GM21423 (cell line): ENCODE results near the gene TNFRSF18.

Experiments
- ATAC-seq: cut with Tn5 transposase; IDR thresholded peaks from one replicate; pipeline ENCODE4 v1.9.1; 2021; ENCODE audit warnings: mild to moderate bottlenecking, moderate library complexity; ENCODE audit not compliant: unreplicated experiment

TNFRSF18 gene

DNA sequence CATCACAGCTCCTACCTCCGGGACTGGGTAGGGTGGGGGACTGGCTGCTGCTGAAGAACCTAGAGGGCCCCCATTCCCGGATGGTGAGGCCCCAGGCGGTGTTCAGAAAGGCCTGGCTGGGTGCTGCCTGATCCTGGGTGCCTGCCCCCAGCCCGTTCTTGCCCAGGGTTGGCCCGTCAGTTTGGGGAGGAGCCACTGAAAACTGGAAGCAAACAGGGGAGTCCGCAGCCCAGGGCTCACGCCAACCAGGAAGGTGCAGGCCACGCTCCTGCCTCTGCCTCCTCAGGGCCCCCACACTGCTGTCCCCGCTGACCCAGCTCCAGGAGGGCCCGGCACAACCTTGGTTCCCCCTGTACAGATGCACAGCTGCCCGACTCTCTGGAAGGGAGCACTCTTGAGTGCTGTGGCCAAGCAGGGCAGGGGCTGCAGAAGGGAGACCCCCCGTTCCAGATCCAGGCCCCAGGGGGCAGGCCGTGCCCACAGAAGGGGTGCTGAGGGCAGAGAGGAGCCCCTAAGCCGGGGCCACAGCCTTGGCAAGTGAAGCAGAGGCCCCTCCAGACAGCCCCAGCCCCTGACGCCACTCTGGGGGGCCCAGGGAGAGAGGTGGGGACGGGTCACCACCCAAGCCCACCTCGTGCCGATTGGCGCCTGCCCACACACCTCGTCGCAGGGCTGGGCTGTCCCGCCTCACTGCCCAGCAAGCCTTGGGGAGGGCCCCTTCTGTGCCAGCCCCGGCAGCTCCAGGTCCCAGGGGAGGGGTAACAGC is 34.6 kb upstream of the TNFRSF18 start:
- no peak for ATAC-seq

DNA sequence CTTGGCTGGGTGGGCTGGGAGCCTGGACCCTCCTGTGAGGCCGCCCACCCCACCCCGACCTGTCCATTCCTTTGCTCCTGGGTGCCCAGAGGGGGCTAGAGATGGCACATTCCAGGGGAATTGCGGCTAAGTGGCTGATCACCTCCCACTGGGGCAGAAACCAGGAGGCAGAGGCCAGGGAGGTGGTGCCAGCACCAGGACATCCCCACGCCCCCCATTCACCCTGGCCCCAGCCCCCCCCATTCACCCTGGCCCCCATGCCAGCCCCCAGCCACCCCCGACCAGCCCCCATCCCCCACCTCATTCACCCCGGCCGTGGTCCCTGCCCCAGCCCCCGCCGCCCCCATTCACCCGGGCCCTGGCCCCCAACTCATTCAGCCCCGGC is 33.9 kb upstream of the TNFRSF18 start:
- no peak for ATAC-seq

DNA sequence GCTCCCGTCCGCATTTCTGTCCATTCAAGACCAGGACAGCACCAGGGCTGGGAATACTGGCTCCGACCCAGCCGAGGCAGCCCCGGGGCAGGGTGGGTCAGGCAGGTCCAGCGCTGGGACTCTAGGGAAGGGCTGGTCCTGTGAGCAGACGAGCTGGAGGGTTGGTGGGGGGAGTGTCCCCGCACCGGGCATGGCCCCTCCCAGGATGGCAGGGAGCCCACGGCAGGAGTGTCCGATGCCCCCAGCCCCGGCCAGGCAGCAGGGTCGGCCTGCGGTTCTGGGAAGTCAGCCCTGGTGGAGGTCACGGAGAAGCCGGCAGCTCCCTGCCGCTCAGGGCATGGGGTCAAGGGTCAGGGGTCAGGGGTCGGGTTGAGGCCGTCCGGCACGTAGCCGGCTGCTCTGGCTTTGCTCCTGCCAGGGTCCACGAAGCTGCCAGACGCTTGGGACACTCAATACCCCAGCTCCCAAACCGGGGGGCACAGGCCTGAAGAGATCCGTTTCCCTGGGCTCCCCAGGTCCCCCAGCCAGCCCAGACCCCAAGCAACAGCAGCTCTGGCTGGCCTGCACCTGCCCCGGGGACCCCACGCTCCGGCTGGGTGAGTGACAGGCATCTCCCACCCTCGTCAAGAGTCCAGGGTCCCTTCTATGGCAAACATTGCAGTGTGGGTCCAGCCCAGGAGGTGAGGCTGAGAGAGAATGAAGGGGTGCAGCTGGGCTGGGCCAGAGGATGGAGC is 33.4 kb upstream of the TNFRSF18 start:
- no peak for ATAC-seq

DNA sequence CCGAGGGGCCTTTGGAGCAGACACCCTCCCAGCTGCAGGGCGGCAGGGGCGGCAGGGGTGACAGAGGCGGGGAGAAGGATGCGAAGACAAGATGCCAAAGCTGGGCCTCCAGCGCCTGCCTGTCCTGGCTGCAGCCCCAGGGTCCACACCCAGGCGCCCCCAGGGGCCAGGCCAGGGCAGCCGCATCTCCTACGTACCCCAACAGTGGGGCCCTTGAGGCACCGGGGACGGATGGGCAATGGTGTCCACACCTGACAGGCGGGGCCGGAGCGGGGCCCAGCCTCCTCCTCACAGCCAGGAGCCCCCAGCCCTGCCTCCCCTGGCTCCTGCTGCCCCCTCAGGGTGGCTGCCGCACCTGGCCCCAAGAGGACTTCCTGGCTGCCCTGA is 32.8 kb upstream of the TNFRSF18 start:
- no peak for ATAC-seq

DNA sequence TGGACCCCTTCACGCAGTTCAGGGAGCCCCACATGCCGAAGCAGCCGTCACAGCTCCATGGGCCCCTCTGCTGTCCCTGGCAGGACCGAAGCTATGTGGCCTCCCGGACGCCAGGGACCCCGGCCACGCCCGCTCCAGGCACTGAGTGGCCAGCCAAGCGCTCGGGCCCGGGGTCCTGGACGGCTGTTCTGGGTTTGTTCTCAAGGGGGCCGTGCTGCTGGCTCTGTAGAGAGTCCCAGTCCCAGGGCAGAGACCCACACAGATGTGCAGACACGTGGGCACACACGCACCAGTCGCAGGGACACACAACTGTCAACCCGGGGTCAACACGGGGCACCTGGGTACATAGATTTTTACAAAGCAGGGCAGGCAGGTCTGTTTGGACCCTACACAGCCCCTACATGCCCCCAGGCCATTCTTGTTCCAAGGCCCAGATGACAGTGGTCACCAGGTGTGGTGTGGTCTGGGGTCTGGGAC is 32.3 kb upstream of the TNFRSF18 start:
- no peak for ATAC-seq

DNA sequence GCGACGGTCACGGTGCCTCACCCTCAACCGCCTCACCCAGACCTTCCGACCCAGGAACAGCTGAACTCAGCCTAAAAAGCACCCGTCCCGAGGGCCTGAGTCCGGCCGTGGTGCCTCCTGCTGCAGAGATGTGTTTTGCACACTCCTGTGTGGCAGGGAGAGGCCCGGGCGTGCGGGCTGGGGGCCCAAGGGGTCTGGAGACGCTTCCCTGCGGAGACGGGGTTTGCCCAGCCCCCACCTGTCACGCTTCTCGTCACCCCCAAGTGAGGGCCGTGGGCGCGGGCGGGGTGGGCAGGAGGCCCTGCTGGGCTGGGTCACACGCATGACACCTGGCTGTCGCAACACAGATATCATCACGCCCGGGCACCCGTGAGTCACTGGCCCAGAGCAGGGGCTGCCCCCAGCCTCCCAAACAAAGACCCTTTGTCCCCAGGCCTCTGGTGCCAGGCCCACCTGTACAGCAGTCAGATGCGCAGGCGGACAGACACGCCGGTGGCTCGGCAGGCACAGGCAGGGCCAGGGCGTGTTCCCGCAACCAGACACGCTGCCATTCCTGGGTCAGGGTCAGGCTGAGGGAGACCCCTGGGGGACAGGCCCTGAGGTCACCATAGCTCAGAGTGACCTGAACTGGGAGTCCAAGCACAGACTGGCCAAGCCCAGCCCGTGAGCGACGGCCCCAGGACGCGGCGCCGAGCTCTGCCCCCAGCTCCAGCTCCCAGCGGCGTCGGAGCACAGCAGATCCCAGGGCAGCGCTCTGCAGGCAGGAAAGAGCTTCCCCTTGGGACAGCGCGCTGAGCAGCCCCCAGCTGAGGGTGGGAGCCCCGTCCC is 31.7 kb upstream of the TNFRSF18 start:
- ATAC-seq = no peak

DNA sequence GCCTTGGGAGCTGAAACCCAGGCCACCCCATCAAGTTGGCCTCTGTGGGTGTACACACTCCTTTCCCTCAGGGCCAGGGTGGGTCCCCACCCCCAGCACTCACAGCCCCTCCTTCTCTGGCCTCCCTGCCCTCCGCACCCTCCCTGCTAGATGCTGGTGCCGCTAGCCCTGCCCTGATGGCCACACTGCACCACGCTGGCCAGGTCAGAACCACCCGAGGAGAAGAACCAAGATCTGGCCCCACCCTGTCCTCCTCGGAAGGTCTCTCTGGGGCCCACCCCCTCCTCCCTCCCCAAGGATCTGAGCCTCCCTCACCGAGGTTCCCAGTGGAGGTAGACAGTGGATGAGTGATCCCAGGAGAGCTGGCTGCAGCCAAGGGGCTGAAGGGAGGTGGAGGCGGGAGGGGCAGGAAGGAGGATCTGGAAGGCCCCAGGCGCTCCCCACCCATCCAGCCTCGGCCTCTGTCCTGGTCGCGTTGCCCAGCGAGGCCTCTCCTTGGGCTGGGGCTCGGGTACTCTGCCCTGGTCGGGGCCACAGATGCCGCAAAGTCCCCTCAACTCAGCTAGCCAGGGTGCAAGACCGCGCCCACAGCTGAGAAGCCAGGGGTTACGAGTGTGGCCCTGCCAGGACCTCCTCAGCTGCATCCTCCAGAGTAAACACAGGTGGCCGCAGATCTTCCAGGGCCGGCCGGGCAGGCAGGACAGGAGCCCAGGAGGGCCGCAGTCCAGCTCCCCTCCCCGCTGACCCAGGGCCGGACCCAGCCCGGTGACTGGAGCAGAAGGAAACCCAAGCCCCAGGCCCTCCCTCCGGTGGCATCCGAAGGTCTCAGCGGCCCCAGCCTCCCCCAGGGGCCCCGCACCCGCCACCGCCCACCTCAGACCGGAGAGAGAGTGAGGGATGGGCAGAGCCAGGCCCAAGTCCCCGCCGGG is 30.8 kb upstream of the TNFRSF18 start:
- ATAC-seq = no peak

DNA sequence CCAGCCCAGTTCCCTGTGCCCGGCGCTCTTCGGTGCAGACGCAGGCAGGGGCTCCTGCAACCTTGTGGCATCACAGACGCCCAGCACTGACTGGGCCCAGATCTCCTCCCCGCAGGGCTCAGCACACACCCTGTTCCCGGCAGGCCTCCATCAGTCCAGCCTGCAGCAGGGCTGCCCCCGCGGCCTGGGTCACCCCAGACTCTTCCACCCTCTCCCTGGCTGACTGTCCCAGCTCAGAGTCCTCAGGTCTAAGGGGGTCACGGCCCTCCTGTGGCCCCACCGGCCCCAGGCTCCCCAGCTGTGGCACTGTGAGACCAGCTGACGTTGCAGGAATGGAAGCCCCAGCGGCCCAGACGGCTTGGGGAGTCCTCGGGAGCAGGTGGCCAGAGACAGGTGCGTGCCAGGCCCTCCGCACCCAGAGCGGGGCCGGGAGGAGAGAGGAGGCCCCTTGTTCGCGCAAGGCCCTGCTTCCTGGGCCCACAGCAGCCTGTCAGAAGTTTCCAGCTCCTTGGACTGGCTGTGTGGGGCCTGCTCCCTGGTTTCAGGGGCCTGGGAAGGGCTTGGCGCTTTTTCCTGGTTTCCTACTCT is 29.9 kb upstream of the TNFRSF18 start:
- no peak for ATAC-seq

DNA sequence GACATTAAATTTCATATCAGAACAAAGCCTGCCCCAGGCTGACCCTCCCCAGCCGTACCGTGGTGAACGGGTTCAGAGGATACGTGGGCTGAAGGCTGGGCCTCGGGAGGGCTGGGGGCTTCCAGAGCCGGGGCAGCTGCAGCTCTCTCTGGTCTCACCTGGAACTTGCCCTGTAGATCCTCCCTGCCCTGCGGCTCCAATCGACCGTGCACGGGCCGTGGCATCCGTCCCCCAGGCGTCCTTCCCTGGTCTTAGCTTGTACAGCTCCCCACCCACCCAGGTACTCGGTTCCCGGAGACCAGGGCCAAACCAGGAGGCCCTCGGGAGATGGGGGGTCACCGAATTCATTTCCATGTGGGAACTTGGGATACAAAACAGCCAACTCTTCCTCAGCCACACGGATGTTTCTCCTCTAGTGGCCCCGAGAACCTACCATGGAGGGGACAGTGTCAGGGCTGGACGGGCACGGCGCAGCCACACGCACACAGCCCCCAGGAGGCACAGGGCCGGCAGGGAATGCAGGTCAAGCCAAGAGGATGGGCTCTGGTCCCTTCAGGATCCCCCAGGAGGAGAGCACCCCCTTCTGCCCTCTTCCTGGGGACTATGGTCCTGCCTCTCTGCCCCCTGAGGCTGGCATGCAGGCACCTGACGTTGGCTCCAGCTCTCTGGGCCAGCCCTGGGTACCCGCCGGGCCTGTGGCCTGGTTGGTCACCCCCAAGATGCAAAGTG is 28.8 kb upstream of the TNFRSF18 start:
- no peak for ATAC-seq

DNA sequence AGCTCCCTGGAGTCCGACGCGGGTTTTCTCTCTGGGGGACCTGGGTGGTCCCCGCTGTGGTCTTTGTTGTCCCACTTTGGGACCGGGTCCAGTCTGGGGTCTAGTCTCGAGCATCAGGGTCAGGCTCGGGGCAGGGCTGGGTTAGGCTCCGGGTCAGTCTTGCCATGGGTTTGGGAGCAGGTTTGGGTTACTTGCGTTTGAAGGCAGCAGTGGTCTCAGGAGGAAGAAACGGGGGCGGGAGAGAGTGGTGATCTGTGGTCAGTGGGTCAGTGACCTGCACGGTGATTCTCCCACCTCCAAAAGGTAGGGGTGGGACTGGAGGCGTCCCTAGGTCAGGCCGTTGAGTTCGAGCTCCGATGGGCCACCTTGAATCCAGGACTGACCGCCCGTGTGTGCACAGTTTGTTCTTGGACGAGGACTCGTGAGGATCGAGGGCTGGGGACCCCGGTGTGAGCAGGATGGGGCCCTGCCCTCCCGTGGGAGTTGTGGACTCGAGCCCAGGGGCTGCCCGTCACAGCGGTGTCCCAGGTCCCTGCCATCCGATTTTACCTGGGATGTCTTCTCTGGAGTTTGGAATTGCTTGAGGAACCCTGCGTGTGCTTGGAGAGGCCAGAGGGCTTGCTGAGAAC is 27.9 kb upstream of the TNFRSF18 start:
- ATAC-seq = no peak

DNA sequence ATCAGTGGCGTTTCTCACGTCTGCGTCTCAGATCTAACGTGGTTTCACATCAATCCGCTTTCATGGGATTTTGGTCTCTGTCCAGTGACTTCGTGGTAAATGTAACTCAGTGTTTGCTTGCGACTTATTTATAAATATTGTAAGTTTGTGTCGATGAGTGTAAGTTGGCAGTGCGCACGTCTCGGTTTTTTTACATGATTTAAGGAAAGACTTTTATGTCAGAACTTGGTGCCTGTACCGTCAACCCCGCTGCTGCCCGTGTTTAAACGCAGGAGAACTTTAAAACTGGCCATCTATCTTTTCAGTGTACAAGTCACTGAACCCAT is 27.1 kb upstream of the TNFRSF18 start:
- no peak for ATAC-seq

DNA sequence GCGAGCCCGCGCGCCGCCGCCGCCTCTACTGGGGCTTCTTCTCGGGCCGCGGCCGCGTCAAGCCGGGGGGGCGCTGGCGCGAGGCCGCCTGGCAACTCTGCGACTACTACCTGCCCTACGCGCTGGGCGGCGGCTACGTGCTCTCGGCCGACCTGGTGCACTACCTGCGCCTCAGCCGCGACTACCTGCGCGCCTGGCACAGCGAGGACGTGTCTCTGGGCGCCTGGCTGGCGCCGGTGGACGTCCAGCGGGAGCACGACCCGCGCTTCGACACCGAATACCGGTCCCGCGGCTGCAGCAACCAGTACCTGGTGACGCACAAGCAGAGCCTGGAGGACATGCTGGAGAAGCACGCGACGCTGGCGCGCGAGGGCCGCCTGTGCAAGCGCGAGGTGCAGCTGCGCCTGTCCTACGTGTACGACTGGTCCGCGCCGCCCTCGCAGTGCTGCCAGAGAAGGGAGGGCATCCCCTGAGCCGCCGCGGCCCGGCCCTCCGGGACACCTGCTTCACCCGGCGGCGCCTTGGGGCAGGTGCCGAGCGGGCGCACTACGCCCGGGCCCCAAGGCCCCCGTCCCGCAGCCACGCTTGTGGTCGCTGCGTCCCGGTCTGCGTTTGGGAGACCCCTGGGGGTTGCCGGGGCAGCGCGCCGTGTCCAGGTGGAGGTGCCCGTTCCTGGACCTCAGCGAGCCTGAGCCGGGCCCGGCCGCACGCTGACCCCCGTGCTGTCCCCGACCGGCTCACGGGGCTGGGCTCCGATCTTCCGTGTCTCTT is 26.6 kb upstream of the TNFRSF18 start:
- no peak for ATAC-seq

DNA sequence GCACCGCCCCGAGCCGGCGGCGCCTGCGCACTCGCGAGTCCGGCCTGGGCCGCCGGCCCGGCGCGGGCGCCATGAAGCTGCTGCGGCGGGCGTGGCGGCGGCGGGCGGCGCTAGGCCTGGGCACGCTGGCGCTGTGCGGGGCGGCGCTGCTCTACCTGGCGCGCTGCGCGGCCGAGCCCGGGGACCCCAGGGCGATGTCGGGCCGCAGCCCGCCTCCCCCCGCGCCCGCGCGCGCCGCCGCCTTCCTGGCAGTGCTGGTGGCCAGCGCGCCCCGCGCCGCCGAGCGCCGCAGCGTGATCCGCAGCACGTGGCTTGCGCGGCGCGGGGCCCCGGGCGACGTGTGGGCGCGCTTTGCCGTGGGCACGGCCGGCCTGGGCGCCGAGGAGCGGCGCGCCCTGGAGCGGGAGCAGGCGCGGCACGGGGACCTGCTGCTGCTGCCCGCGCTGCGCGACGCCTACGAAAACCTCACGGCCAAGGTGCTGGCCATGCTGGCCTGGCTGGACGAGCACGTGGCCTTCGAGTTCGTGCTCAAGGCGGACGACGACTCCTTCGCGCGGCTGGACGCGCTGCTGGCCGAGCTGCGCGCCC is 25.9 kb upstream of the TNFRSF18 start, which contains the start of gene B3GALT6:
B3GALT6 (plus strand) TSS at position 30 of the 588 bp plus-strand sequence; CDS start at position 72, 42 bp downstream.
- no peak for ATAC-seq

DNA sequence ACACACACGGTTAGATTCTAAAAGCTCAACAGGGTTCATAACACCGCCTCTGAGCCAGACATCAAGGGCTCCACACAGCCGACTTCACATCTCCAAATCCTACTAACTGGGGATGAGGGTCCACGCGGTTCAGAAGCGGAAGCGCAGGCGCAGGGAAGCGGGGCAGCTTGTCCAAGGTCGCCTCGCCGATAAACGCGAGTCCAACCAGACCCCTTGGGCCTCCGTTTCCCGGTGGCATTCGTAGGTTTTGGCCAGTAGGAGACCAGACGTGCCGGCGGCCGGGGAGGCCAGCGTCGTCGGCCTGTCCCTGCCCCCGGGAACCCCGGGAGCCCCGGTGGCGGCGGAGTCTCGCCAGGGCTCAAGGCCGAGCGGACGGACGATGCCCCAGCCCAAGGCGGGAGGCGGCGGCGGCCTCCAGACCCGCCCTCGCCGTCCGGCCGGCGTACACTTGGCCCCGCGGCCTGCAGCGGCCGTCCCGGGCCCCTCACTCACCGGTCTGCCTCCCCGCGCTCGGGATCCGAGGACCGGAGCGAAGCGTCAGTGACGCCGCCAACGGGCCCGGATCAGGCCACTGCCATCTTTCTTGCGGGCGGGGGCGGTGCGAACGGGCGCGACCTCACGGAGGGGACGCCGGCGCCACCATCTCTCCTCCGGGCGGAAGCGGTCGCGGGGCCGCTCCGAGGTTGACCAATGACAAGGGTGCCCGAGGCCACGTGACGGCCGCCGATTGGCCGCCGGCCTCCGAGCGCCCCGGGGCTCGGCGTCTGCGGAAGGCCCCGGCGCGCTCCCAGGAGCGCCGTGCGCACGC is 25.2 kb upstream of the TNFRSF18 start, which contains the start of gene SDF4:
SDF4 (minus strand) TSS at position 602 of the 808 bp plus-strand sequence. CDS start 3,229 bp downstream, outside the sequence.
- ATAC-seq = peak; percentile 94

DNA sequence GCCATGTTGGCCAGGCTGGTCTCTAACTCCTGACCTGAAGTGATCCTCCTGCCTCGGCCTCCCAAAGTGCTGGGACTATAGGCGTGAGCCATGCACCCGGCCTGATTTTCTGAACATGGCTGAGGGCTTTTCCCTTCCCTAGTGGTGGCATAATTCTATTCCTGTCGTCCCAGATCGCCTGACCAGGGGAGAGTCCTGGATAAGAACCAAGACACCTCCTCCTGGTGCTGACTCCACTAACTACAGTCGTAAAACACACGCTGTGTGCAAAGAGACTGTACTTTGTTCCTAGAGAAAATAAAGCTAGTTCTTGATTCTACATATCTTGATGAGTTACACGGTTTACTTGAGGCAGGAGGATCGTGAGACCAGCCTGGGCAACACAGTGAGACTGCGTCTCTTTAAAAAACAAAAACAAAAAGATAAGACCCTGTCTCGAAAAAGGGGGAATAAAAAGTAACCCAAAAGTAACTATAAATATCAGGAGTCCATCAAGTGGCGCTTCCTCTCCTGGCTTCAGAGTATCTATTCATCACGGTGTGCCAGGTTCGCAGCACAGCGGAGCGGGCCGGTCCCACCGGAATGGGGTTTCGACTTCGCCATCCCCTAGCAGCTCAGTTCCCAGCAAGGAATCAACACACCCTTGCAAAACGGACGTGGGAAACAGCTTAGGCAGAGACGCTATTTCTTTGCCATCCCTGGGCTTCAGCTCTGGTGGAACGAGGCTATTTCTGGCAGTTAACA is 24.4 kb upstream of the TNFRSF18 start:
- ATAC-seq = no peak

DNA sequence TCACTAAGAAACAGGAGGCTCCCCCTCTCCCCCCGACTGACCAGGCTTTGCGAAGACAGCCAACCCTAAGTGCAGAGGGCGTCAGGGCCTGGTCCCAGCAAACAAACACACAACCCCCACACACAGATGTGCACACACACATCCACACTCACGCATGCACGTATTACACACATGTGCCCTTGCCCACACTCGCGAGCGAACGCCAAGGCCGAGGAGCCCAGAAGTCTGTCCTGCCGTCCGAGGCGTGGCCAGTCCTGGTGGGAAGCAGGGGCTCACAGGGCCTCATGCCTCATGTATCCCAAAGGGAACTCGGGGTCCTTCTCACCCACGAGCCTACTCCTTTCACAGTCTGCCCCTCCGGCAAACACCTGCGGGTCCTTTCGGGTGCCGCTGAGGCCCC is 23.4 kb upstream of the TNFRSF18 start:
- no peak for ATAC-seq
